GM18870 (cell line): ENCODE data around the gene FOXN3.
"Not testable (repeated sequence)": the region's sequence is repeated elsewhere in the genome, so short reads cannot be mapped to it uniquely, and the experiment has no call there.

ENCODE experiments used
- ATAC-seq: cut with Tn5 transposase; IDR thresholded peaks from one replicate; pipeline ENCODE4 v1.9.1; 2021; ENCODE audit warnings: moderate library complexity; ENCODE audit not compliant: unreplicated experiment

FOXN3 gene

GRCh38 chr14:89255852-89256251, 161.2 kb downstream of the FOXN3 start:
- no peak for ATAC-seq

GRCh38 chr14:89255012-89255411, 162.0 kb downstream of the FOXN3 start:
- ATAC-seq = no peak

DNA sequence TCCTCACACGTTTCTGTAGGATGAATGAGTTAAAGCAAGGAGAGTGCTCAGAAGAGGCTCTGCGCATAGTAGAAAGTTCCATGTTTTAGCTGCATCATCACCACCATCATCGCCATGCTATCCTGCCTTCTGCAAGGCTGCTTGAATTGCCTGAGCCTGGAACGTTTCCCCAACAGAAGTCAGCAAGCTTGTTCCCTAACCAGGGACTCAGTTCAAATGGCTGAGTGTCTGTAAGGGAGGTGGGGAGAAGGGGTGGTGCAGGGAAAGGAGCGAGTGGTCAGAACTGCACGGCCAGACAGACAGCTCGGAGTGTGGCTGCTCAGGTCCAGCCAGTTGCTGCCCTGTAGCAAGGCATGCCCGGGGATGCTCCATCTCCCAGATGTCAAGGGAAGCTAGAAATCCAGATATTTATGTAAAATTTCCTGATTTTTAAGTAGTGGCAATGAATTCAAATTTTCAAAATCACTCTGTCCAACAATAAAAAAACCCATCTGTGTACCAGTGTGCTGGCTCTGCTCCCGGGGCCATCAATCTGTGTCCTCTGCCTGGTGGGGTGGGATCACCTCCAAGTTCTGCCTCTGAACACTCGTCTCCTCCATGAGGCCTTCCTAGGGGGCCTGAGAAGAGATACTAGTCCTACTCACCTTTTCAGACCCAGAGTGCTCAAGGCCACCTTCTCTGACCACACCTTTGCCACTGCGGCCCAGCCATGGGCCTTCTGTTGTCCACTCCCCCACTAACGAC, 162.7 kb downstream of the FOXN3 start:
- no peak for ATAC-seq

GRCh38 chr14:89252887-89253532, 164.0 kb downstream of the FOXN3 start:
- ATAC-seq = no peak

DNA sequence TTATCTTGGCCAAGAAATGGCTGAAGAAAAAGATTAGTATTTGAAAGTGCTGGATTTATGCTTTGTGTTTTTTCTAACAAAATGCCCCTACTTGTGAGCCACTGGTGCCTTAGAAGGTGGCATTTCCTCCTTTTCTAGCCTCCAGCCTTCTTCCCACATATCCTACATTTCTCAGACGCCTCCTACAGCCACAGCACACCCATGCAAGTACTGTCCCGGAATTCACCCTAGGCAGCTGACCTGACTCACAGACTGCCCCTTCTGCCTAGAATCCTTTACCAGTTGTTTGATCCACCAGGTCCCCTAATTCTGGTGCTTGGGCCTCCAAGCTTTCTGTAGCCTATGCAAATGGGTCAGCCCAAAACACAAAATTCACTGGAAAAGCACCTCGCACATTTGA, 166.0 kb downstream of the FOXN3 start:
- no peak for ATAC-seq

GRCh38 chr14:89250655-89250975, 166.4 kb downstream of the FOXN3 start:
- ATAC-seq = not testable (repeated sequence)

GRCh38 chr14:89249972-89250654, 166.9 kb downstream of the FOXN3 start:
- ATAC-seq = no peak

- ATAC-seq = no peak
Measured at GRCh38 chr14:89249065-89249695, 167.9 kb downstream of the FOXN3 start.

DNA sequence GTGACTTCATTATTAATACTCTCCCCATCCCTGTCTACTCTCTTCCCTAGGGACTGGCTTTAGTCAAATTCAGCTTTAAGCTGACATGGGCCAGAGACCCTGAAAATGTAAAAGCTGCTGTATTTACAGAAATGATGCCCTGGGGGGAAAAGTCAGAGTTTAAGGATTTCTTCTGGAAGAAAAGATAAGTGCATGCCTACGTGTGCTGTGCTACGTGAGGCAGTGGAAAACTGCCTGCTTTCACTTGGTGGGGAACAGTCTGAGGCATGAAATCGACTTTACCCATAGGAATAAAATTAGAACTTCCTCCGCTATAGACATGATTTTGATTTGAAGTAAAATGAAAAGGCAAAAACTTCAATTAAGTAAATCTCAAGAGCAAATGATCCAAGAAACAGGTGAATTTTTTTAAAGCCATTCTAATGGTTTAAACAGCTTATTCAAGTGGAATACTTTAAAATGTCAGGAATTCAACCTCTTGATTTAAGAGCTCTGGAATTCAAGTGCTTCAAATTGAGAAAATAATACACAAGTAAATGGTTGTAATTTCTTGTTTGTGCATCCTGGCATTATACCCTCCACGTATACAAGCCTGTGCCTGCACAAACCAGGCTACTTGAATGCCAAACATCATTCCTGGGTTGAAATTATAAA, 168.5 kb downstream of the FOXN3 start:
- ATAC-seq = no peak

- ATAC-seq = no peak
Measured at GRCh38 chr14:89247457-89248122, 169.4 kb downstream of the FOXN3 start.

- no peak for ATAC-seq
Measured at GRCh38 chr14:89246290-89246689, 170.7 kb downstream of the FOXN3 start.

- ATAC-seq = no peak
Measured at GRCh38 chr14:89245802-89246201, 171.2 kb downstream of the FOXN3 start.

- ATAC-seq = no peak
Measured at GRCh38 chr14:89244720-89245119, 172.3 kb downstream of the FOXN3 start.

DNA sequence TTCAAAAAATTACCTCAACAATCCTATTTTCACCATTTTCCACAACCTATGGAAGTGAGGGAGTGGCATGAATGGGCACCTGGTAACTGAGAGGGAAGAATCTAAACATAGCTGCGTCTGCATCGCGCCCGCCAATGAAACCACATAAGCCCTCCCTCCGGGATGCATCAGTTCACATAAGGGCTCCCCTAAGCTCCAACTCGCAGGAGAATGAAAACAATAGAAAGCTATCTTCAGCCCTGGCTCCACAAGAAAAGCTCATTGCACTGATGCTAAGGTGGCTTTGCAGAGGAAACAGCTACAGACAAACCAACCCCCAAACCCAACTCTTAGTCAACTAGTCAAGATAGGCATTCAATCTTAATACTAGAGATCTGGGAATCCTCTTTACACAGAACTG, 173.3 kb downstream of the FOXN3 start:
- ATAC-seq = no peak

DNA sequence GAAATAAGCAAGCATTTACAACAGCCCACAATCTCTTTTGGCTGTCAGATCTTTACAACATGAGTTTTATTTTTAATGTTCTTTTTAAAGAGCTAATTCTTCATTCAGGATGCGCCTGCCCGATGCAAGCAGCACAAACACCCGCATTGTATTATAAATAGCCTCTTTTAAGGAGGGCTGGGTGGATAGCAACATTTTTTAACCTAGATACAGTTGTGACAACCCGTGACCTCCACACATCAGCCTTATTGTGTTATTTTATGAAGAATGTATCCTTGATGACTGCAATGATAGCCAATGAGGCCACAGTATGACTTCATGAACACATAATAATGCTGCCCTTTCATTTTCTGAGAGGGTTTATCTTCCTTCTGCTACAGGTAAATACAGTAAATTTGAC, 173.7 kb downstream of the FOXN3 start:
- ATAC-seq = no peak

DNA sequence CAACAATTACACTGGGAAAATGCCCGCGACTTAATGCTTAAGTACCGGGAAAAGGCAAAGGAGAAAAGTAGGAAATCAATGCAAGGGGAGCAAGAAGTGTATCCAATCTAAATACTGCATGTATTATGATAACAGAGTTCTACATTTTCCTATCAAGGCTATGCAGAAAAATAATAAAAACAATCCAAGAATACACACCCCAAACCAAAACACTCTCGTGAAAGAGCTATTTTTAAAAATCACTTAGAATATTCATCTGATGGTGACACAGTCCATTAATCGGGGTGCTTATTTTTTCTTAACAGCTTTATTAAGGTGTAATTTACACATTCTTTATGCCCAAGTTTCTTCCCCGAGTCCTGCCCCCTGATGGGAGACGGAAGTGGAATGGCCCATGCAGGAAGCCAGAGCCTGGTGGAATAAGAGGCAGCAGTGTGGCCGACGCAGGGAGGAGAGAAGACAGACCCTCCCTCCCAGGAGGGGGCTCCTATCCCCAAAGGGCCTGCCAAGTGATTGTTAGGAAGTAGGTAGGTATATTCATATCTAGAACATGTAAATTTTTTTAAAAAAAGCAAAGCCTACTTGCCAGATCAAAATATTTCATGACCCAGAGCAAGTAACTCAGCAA, 174.3 kb downstream of the FOXN3 start:
- ATAC-seq = no peak

DNA sequence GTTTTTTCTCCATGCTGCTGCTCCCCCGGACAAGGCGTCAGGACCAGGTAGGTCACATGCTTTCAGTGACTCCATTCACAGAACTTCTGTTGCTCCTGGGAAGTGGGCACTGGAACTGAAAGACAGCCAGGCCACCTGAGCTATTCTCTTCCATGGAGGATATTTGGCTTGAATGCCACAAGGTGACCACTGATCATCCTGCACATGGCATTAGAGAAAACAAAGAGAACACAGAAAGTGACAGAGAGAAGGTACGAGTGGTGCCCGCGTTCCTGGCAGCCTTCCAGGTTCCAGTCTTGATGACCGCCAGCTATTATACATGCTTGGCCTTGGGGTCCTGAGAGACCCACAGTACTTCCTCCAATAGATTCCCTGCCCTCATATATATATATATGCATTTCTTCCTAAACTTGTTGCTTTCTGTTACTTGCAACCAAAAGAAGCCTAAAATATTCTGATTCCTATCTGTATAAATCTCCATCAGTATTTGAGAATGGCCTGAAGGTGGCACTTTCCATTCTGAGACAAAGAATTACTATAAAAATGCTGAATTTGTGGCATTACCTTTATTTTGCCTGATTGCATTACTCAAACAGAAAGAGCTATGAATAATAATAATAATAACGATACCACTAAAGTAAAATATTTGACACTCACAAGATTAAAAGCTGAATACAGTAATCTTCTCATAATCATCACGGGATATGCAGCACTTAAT, 174.9 kb downstream of the FOXN3 start:
- no peak for ATAC-seq

GRCh38 chr14:89241257-89241656, 175.8 kb downstream of the FOXN3 start:
- no peak for ATAC-seq

- no peak for ATAC-seq
Measured at GRCh38 chr14:89240414-89240813, 176.6 kb downstream of the FOXN3 start.

- no peak for ATAC-seq
Measured at GRCh38 chr14:89239023-89239422, 178.0 kb downstream of the FOXN3 start.
